Medulla oblongata (tissue), 1 donor: ENCODE data around the gene KNSTRN.
A peak's percentile ranks its signal among the peaks of the same experiment; 100 is the strongest.

Experiments used
- DNase-seq: peaks from one replicate; pipeline ENCODE4 v3.0.0-alpha.2; 2015; ENCODE audit errors: extremely low spot score

KNSTRN gene

DNA sequence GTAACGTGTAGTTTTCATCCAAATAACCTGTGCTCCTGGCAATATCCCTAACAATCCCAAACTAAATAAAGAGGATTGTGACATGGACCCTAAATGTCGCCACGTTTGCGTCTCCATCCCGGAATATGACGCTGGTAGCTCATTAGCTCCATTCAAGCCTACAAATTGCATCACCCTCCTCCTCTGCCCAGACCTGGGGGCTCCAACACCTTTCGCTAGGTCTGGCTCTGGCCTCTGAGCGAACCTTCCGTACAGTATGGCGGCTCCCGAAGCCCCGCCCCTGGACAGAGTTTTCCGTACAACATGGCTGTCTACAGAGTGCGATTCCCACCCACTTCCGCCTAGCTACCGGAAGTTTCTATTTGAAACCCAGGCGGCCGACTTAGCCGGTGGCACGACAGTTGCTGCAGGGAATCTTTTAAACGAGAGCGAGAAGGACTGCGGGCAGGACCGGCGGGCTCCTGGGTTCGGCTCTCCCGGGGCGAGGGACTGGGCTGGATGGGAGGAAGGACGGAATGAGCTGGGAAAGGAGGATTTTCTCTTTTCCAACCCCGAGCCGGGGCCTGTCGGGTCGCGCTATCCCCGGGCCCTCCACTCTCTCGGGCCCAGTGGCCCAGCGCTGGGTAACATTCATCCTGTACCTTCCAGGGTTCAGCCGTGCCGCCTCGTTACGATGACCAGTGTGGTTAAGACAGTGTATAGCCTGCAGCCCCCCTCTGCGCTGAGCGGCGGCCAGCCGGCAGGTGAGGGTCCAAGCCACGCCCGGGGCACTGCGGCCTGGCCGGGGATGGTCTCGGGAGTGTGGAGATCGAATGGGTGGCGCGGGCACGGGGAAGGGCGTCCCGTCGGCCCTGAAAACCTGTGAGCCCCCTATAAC, at the start of gene KNSTRN:
KNSTRN (plus strand) TSS at position 142 of the 877 bp plus-strand sequence; CDS start at position 257, 115 bp downstream.
- peak; percentile 96 for DNase-seq

DNA sequence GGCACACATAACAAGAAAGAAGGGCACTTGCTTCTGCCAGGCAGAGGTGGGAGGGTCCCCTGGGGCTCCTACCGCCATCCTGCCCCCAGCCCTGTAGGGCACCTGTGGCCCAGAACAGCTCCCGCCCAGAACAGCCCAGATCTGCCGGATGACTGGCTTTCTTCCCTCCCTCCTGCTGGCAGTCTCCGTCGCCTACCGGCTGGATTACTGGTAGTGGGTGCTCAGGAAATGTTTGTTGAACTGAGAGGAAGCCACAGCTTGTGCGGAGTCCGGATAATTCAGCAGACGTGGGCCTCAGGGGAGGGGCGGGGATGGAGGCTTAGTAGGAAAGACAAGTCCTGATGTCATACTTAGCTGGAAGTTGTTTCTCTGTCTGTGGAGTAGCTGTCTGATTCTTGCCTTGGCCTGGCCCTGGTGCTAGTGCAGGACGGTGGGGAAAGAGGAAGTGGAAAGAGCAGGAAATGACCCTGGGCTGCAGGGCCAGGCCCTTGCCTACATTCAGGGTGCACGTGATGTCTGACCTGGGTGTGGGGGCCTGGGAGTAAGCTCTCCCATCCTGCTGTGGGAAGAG, 48.5 kb upstream of the KNSTRN start:
- DNase-seq: peak; percentile 85

GRCh38 chr15:40334541-40334940, 48.0 kb upstream of the KNSTRN start:
- no peak for DNase-seq

- DNase-seq: no peak
Observed at GRCh38 chr15:40334941-40335795, 47.4 kb upstream of the KNSTRN start.

- no peak for DNase-seq
Observed at GRCh38 chr15:40335938-40336743, 46.4 kb upstream of the KNSTRN start.

- no peak for DNase-seq
Observed at GRCh38 chr15:40336744-40337122, 45.8 kb upstream of the KNSTRN start.

GRCh38 chr15:40337597-40337996, 44.9 kb upstream of the KNSTRN start:
- DNase-seq: no peak

DNA sequence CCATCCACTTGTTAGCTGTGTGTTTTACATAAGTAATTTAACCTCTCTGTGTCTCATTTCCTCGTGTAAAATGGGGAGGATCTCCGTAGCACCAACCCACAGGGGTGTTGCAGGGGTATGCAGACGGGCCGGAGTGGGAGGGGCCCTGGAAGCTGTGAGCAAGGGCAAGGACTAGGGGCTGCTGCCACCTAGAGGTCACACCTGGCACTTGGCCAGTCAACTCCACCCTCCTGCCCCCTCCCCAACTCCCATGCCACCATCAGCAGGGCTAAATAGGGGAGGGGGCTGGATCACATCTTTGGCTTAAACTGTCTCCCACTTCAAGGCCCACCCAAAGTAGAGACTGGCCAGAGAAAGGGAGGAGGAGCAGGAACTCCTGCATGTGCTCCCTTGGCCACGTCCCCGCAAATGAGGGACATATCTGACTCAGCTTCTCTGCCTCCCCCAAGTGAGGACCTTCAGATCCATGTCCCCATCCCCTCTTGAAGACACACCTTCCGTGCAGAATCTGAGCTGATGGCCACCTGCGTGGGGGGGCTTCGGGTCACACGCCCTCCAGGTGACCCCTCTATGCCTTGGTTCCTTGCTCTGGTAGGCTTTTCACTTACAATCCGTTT, 44.4 kb upstream of the KNSTRN start:
- DNase-seq: peak; percentile 69

DNA sequence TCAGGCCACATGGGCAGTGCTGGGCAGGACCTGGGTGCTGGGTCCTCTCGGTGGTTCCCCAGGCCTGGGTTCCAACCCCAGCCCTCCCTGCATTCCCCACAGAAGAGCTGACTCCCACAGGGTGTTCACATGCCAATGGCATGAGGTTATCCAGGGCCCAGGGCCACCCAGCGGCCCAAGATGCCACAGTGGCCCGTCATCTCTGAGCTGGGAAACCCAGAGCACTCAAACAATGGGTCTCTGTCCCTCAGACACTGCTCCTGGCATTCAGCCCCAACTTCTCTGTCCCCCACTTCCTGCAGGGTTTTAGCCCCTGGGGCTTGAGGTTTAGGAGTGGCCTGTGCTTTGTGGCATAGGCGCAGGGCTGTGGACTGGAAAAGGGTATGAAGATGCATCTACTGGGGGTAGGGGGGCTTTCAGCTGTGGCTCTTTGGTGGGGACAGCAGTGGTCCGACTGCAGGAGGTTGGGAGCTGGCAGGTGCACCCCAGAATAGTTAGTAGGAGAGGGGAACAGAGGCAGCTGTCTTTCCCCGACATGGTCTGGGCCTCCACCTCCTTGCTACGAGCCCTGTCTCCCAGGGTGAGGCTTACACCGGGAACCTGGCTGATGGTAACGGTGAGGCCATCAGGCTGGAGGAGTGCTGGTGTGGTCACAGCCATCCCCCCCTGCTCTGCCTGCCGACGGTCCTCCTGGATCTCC, 43.5 kb upstream of the KNSTRN start:
- peak; percentile 86 for DNase-seq

- DNase-seq: no peak
Observed at GRCh38 chr15:40339621-40339945, 42.9 kb upstream of the KNSTRN start.

DNA sequence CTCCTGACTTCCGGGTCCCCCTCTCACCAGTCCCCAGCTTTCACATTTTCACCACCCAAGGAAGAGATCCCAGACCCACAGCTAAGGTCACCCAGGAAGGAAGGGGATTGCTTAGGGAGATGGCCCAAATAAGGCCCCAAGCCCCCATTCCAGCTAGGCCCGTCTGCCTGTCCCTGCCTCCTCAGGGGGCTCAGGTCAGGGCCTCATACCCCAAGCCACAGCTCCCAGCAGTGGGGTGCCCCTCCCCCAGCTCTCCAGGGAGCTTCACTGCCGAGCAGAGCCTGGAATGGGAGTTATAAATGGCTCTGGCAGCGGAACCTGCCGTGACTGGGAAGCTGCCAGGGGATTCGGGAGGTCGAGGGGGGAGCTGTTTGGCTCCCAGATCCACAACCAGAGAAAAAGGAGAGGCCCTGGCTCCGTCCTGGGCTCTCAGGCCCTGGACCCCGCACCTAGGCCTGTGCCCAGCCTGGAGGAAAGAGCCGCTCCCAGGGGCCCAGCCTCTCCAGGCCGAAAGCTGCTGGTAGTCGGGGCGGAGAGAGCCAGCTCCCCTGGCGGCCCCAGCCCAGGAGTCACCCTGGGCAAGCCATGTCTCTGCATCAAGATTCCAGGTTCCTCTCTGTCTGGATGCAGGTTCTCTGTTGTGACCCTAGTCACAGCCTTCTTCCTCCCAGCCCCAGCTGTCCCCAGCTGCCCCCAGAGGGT, 42.3 kb upstream of the KNSTRN start:
- DNase-seq: peak; percentile 79

DNA sequence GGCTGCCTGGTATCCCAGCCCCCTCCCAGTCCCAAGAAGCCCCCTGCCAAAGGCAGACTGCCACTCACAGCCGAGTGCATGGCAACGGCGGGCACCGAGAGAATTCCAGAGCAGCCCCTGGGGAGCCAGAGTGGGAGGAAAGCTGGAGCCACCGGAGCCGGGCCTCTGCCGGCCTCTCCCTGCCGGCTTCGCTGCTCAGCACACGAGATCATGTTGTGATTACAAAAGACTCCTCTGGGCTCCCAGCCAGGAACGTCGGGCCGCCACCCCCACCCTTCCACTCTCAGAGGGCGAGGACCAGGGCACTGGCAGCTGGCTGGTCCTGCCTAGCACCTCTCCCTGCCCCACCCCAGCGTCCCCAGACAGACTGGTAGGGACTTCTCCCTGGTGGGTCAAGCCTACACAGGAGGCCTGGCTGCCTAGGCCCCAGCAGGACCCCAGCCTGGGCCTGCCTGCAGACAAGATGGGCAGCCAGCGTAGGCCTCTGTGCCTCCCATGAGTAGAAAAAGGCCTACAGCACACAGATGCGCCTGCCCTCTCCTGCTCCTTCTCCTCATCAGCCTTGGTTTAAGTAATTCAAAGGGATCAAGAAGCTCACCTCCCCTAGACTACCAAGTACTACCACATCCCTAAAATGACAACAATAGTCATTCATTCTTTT, 41.7 kb upstream of the KNSTRN start, which contains the start of gene CCDC9B:
CCDC9B (minus strand) TSS at position 200 of the 661 bp plus-strand sequence; CDS start at position 80, 120 bp downstream.
- peak; percentile 94 for DNase-seq

DNA sequence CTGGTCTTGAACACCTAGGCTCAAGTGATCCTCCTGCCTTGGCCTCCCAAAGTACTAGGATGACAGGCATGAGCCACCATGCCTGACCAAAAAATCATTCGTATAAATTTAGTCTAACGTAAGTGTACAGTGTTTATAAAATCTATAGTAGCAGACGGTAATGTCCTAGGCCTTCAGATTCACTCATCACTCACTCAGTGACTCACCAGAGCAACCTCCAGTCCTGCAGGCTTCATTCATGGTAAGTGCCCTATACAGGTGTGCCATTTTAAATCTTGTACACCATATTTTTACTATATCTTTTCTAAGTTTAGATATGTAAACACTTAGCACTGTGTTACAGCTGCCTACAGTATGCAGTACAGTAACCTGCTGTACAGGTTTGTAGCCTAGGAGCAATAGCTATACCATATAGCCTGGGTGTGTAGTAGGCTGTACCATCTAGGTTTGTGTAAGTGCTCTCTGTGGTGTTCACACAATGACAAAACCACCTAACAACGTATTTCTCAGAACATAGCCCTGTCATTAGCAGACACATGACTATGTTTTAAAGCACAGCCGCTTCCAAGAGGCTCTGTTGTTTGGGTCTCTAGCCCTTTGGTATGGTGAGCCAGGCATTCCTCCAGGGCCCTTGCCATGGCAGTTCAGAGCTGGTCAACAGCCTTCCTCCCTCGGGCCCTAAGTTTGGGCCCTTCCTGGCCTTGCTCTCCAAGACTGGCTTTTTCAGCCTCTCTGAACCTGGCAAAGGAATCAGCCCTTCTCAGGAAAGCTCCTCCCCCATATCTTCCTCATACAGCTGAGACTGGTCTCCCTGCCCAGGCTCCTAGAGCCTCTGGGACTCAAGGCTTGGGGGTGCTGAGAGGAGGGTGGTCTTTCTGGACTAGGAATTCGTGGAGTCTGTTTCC, 39.9 kb upstream of the KNSTRN start:
- no peak for DNase-seq

- DNase-seq: no peak
Observed at GRCh38 chr15:40343512-40343911, 39.0 kb upstream of the KNSTRN start.

DNA sequence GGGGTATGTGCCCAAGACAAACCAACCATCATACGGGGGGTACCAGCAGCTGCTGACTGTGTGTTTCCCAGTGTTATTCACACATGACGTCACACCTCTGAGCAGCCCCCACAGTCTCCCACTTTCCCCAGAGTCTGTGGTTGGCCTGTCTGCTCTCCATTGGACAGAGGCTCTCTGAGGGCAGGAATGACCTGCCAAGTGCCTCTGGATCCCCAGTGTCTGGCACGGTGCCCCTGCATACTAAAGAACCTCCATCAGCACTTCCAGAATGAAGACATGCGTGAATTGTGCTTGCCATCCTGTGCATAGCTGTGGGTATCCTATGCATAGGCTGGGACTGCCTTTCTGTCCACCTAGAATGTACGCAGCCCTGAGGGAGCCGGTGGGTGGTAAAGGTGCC, 38.3 kb upstream of the KNSTRN start:
- no peak for DNase-seq

- DNase-seq: peak; percentile 71
Observed at GRCh38 chr15:40344631-40345120, 37.8 kb upstream of the KNSTRN start.

DNA sequence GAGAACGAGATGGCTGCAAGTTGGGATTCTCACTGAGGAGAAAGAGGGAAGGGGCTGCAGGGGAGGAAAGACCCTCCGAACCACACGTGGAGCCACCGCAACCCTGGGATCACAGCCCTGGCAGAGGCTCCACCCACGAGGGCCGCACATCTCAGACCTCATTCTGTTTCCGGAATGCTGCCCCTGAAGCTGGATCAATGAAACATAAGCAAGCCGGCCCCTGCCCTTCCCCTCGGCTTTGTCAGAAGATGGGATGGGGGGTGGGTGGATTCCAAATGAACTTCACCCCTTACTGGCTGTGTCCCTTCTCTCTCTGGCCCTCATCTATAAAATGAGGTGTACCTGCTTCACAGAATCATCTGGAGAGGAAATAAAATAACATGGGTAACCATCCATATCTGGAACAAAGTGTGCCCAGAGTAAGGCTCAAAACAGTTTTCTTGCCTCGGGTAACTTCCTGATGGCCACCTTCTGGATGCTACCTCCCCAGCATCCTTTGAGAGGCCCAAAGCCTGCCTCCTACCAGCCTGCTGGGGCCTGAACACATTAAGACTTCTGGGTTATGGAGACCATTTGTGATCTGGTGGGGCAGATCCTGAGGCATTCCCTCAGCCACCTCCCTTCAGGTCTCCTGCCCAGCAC, 37.2 kb upstream of the KNSTRN start:
- no peak for DNase-seq
